ENCODE data around the gene MIS18A.

Gene MIS18A

GRCh38 chr21:32253215-32253641 is 25.6 kb downstream of the MIS18A start:
- DNase-seq (ENCODE audit: low read depth in 3 of 3), result no peak

GRCh38 chr21:32252136-32252535 is 26.7 kb downstream of the MIS18A start:
- DNase-seq (ENCODE audit: low read depth in 3 of 3), result no peak

GRCh38 chr21:32249511-32250280 is 29.2 kb downstream of the MIS18A start:
- DNase-seq (ENCODE audit: low read depth in 3 of 3), result no peak

- no peak for DNase-seq (ENCODE audit: low read depth in 3 of 3)
Measured at GRCh38 chr21:32248571-32249461, 30.0 kb downstream of the MIS18A start.

- DNase-seq (ENCODE audit: low read depth in 3 of 3), result no peak
Measured at GRCh38 chr21:32246571-32247140, 32.2 kb downstream of the MIS18A start.

GRCh38 chr21:32245971-32246370 is 32.9 kb downstream of the MIS18A start:
- no peak for DNase-seq (ENCODE audit: low read depth in 3 of 3)

- no peak for DNase-seq (ENCODE audit: low read depth in 3 of 3)
Measured at GRCh38 chr21:32240851-32241687, 37.8 kb downstream of the MIS18A start.

GRCh38 chr21:32239551-32239950 is 39.3 kb downstream of the MIS18A start:
- DNase-seq (ENCODE audit: low read depth in 3 of 3), result no peak

- DNase-seq (ENCODE audit: low read depth in 3 of 3), result no peak
Measured at GRCh38 chr21:32238063-32238462, 40.8 kb downstream of the MIS18A start.

GRCh38 chr21:32237021-32237420 is 41.8 kb downstream of the MIS18A start:
- no peak for DNase-seq (ENCODE audit: low read depth in 3 of 3)

- no peak for DNase-seq (ENCODE audit: low read depth in 3 of 3)
Measured at GRCh38 chr21:32233722-32234301, 45.0 kb downstream of the MIS18A start.

- no peak for DNase-seq (ENCODE audit: low read depth in 3 of 3)
Measured at GRCh38 chr21:32233055-32233546, 45.7 kb downstream of the MIS18A start.

- DNase-seq (ENCODE audit: low read depth in 3 of 3), result no peak
Measured at GRCh38 chr21:32226444-32226843, 52.4 kb downstream of the MIS18A start.
